HG03571 (cell line): ENCODE results near the gene MSRB1.
"Not testable (repeated sequence)": the region's sequence is repeated elsewhere in the genome, so short reads cannot be mapped to it uniquely, and the experiment has no call there.

Experiments
- ATAC-seq: cut with Tn5 transposase; IDR thresholded peaks from one replicate; pipeline ENCODE4 v1.9.1; 2021; ENCODE audit not compliant: unreplicated experiment

MSRB1 gene

DNA sequence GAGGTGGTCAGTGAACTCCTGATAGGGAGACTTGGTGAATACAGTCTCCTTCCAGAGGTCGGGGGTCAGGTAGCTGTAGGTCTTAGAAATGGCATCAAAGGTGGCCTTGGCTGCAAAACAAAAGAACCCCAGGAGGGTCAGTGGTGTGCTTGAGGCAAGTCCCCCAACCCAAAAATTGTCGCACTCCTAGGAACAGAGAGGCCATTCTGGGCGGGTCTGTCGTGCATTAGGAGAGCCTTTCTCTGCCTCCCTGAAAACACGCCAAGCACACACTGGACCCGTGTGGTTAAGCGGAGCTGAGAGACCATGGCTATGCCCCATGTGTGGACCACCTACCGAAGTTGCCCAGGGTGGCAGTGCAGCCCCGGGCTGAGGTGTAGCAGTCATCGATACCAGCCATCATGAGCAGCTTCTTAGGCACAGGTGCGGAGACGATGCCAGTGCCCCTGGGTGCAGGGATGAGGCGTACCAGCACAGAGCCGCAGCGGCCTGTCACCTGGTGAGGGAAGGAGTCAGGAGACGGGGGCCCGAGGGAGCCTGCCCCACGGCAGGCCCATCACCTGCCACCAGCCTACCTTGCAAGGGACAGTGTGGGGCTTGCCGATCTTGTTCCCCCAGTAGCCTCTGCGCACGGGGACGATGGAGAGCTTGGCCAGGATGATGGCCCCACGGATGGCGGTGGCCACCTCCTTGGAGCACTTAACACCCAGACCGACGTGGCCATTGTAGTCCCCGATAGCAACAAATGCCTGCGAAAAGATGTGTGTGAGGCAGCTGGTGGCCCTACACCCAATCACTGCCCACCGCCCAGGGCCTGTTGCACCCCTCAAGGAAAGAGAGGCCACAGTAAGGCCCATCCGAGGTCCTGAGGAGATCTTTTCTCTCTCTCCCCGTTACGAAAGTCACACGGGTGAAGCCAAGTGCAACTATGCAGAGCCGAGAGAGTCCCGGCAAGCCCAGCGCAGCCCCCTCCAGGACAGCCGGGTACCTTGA is 19.5 kb upstream of the MSRB1 start:
- not testable (repeated sequence) for ATAC-seq

- no peak for ATAC-seq
Measured at GRCh38 chr16:1961651-1962067, 18.7 kb upstream of the MSRB1 start.

- no peak for ATAC-seq
Measured at GRCh38 chr16:1960665-1961630, 17.9 kb upstream of the MSRB1 start.

DNA sequence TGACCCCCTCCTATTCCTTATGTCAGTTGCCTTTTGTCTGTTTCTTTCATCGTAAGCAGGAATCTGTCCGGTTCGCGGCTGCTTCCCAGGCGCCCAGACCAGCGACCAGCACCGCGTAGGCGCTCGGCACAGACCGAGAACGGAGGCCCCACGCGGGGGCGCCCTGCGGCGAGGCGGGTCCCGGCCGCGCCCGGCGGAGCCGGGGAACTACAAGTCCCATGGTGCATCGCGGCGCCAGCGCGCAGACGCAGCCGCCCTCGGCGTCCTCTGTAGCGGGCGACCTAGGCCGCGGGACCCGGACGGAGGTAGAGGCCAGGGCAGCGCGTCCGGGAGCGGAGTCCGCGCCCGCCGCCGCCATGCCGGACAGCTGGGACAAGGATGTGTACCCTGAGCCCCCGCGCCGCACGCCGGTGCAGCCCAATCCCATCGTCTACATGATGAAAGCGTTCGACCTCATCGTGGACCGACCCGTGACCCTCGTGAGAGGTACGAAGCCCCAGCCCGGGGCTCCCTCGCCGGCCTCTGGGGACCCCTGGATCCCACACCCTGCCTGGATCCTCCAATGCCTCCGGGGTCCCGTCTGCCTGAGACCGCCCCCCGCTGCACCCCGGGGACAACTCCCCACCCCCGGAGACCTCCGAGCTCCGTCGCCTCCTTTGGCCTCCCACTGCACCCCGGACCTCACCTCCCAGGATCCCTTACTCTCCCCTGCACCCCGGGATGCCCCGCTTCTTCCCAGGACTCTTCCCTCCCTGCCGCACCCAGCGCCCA is 16.5 kb upstream of the MSRB1 start, which contains the start of gene NDUFB10:
Gene NDUFB10 (plus strand): TSS at position 270 of the 771 bp plus-strand sequence. CDS start 87 bp downstream, at position 357.
- peak; percentile 48 for ATAC-seq

GRCh38 chr16:1958715-1959268 is 15.8 kb upstream of the MSRB1 start:
- ATAC-seq, result no peak

GRCh38 chr16:1958143-1958491 is 15.1 kb upstream of the MSRB1 start:
- not testable (repeated sequence) for ATAC-seq

DNA sequence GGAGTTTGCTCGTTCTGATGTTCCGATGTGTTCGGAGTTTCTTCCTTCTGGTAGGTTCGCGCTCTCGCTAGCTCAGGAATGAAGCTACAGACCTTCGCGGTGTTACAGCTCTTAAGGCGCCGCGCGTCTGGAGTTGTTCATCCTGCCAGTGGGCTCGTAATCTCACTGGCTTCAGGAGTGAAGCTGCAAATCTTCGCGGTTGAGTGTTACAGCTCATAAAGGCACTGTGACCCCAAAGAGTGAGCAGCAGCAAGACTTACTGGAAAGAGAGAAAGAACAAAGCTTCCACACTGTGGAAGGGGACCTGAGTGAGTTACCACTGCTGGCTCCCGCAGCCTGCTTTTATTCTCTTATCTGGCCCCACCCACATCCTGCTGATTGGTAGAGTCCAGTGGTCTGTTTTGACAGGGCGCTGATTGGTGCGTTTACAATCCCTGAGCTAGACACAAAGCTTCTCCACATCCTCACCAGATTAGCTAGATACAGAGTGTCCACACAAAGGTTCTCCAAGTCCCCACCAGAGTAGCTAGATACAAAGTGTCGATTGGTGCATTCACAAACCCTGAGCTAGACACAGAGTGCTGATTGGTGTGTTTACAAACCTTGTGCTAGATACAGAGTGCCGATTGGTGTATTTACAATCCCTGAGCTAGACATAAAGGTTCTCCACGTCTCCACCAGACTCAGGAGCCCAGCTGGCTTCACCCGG is 14.6 kb upstream of the MSRB1 start:
- not testable (repeated sequence) for ATAC-seq

DNA sequence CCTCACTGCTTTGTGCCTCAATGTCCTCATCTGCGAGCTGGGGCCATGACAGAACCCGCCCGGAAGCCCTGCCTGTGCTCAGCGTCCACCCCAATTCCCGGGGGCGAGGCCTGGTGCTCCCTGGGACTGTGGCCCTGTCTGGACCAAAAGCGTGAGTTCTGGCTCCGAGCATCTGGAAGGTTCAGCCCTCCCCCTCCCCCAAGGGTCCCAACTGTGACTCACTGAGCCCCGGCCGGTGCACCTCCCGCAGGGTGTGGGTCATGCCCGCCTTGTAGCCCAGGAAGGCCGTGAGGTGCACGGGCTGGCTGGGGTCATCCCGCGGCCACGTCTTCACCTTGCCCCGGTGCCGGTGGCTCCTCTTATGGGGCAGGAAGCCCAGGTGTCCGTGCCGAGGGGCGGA is 10.7 kb upstream of the MSRB1 start:
- no peak for ATAC-seq

DNA sequence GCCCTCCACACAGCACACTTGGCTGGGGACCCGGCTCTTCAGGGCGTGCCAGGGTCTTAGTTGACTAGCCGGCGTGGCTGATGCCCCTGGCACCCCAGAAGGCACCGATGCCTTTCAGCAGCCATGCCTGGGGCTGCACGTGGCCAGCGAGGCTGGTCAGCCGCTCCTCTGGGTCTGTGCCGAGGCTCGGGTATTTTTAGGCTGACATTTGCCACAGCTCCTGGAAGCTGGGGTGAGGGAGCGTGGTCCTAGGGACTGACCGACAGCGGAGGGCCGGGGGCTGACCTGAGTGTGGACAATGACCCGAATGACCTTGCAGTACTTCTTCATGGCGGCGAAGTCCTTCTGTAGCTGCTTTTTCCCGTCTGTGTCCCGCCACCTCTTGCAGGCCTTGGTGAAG is 7.6 kb upstream of the MSRB1 start:
- no peak for ATAC-seq

- ATAC-seq, result no peak
Measured at GRCh38 chr16:1950047-1950446, 7.0 kb upstream of the MSRB1 start.

DNA sequence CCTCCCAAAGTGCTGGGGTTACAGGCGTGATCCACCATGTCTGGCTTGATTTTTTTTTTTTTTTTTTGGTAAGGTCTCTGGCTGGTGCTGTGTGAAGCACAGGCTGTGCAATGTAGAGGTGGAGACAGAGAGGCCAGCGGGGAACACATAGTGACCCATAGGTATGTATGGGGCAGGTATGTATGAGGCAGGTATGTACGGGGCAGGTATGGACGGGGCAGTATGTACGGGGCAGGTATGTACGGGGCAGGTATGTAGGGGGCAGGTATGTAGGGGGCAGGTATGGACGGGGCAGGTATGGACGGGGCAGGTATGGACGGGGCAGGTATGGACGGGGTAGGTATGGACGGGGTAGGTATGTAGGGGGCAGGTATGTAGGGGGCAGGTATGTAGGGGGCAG is 6.5 kb upstream of the MSRB1 start:
- ATAC-seq, result no peak

- no peak for ATAC-seq
Measured at GRCh38 chr16:1947369-1947670, 4.3 kb upstream of the MSRB1 start.

- ATAC-seq, result no peak
Measured at GRCh38 chr16:1946495-1947368, 3.7 kb upstream of the MSRB1 start.

GRCh38 chr16:1945559-1946391 is 2.8 kb upstream of the MSRB1 start:
- ATAC-seq, result no peak

DNA sequence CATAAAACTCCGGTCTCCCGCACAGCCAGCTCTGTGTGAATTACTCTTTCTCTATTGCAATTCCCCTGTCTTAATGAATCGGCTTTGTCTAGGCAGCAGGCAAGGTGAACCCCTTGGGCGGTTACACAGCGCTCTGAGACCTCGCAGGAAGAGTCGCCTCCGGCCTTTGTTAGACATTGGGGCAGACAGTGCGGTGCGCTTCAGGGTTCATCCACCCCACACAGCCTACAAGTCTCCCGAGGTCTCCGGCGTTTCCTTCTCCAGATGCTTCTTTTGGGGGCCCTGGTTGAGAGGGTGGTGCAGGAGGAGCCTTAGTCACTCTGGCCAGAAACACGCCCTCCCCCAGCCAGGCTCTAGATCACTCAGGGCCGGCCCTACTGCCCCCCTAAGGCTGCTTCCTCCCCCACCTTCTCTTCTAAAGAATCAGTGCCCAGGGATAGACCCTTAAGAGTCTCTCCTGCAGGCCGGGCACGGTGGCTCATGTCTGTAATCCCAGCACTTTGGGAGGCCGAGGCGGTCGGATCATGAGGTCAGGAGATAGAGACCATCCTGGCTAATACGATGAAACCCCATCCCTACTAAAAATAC is 1.7 kb upstream of the MSRB1 start:
- ATAC-seq, result no peak

GRCh38 chr16:1942047-1942809 is 771 bp downstream of the MSRB1 start:
- no peak for ATAC-seq
